Muscle layer of duodenum (tissue), 2 donors: ENCODE results near the gene USP1.

Source experiments
- H3K27ac ChIP-seq: one replicate; pipeline ENCODE4 v1.7.0; 2013; ENCODE audit warnings: mild to moderate bottlenecking, low read length
- H3K27me3 ChIP-seq: one replicate; pipeline ENCODE4 v1.7.0; 2013; ENCODE audit warnings: low read depth, mild to moderate bottlenecking, control low read depth, low read length
- H3K36me3 ChIP-seq, 2 donors: one replicate each; pipeline ENCODE4 v1.7.0; 2013; ENCODE audit warnings: low read length in 2 of 2, control low read depth in 1 of 2, mild to moderate bottlenecking in 1 of 2; ENCODE audit not compliant: insufficient read depth in 2 of 2, control insufficient read depth in 1 of 2
- H3K4me1 ChIP-seq, 2 donors: one replicate each; pipeline ENCODE4 v1.7.0; 2013; ENCODE audit warnings: low read length in 2 of 2, mild to moderate bottlenecking in 2 of 2, control low read depth in 1 of 2, moderate library complexity in 1 of 2; ENCODE audit not compliant: insufficient read depth in 2 of 2, control insufficient read depth in 1 of 2
- H3K4me3 ChIP-seq, 2 donors: one replicate each; pipeline ENCODE4 v1.7.0; 2013; ENCODE audit warnings: low read length in 2 of 2, low read depth in 1 of 2, mild to moderate bottlenecking in 1 of 2
- H3K9me3 ChIP-seq, 2 donors: one replicate each; pipeline ENCODE4 v1.7.0; 2013; ENCODE audit warnings: low read length in 2 of 2, control low read depth in 1 of 2, mild to moderate bottlenecking in 1 of 2; ENCODE audit not compliant: control insufficient read depth in 1 of 2
- donor health status: healthy.

USP1 gene, protein sequence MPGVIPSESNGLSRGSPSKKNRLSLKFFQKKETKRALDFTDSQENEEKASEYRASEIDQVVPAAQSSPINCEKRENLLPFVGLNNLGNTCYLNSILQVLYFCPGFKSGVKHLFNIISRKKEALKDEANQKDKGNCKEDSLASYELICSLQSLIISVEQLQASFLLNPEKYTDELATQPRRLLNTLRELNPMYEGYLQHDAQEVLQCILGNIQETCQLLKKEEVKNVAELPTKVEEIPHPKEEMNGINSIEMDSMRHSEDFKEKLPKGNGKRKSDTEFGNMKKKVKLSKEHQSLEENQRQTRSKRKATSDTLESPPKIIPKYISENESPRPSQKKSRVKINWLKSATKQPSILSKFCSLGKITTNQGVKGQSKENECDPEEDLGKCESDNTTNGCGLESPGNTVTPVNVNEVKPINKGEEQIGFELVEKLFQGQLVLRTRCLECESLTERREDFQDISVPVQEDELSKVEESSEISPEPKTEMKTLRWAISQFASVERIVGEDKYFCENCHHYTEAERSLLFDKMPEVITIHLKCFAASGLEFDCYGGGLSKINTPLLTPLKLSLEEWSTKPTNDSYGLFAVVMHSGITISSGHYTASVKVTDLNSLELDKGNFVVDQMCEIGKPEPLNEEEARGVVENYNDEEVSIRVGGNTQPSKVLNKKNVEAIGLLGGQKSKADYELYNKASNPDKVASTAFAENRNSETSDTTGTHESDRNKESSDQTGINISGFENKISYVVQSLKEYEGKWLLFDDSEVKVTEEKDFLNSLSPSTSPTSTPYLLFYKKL

DNA sequence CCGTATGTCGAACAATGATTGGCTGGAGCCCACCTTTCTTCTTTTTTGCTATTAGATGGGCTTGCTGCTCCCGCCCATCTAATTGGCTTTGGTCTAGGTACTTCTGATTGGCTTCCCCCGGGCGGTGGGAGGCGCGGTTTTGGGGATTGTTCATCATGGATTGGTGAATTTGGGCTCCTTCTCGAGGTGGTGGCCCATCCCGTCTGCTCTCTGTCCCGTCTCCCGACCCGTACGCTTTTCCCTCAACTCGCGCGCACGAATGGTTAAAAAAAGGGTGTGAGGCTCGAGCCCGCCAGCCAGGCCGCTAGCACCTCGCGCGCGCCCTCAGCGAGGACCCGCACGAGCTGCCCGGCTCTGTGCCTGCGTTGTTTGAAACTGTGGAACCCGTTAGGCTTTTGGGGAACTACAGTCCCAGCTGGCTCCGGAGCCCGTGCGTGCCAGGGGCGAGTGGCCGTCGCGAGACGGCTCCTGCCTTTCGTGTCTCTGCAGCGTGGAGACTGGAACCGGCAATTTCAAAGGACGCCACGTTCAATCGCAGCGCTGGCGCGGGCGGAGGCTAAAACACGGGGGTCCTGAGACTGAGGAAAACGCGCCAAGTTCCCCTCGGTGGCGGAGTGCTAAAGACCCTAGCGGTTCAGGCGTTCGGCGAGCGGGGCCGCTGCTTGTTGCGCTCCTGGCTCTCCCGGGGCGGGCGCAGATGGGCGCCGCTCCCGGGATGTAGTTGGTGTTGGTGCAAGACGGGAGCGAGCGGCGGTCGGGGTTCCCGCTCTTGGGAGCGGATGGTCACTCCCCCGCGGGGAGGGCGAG is at the start of gene USP1:
USP1 (plus strand) TSS at position 584 of the 807 bp plus-strand sequence. CDS start 2,819 bp downstream, outside the sequence.
- H3K36me3 ChIP-seq, result peaks cover 5 to 7% of the 10 kb centered on the region in 2 donors
- H3K27me3 ChIP-seq, result no peaks in the 10 kb centered on the region

DNA sequence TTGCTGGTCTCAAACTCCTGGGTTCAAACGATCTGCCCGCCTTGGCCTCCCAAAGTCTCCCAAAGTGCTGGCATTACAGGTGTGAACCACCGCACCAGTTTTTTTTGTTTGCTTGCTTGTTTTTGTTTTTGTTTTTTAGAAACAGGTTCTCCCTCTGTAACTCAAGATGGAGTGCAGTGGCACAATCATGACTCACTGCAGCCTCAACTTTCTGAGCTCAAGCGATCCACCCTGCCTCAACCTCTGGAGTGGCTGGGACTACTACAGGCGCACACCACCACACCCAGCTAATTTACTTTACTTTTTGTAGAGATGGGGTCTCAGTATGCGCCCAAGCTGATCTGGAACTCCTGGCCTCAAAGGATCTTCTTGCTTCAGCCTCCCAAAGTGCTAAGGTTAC is 47.3 kb upstream of the USP1 start:
- H3K27ac ChIP-seq, result no peak overlapping the region
- H3K4me3 ChIP-seq, result no peak overlapping the region
- no peaks in the 10 kb centered on the region for H3K27me3 ChIP-seq
- no peaks in the 10 kb centered on the region for H3K9me3 ChIP-seq
- peaks cover 0 to 6% of the 10 kb centered on the region in 2 donors for H3K4me1 ChIP-seq
- no peaks in the 10 kb centered on the region for H3K36me3 ChIP-seq

More for the DNA sequence above, at the start of gene USP1:
- H3K27ac ChIP-seq, result peak within 1 kb of the TSS; percentile 93
- peaks cover 10 to 13% of the 10 kb centered on the region in 2 donors for H3K4me1 ChIP-seq
- H3K9me3 ChIP-seq, result no peaks in the 10 kb centered on the region
- peak within 1 kb of the TSS; percentile 74 to 91 for H3K4me3 ChIP-seq

DNA sequence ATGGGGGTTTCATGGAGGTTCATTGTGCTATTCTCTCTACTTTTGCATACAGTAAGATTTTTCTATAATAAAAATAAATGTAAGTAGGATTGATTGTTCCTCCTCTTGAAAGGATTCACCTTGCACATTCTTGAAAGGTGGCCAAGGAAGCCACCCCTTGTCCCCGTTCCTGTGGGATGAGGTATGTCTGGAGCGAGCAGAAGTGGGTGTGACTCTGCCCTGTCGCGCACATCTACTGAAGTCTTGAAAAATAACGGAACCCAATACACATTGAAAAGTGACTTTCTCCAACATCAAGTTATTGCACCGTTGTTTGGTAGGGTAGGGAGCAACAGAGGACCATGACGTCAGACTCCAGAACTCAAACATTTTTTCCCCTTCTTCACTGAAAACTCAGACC is 46.8 kb upstream of the USP1 start:
- no peak overlapping the region for H3K4me3 ChIP-seq
- H3K36me3 ChIP-seq, result no peaks in the 10 kb centered on the region
- no peak overlapping the region for H3K27ac ChIP-seq
- H3K4me1 ChIP-seq, result peaks cover 0 to under 1% of the 10 kb centered on the region in 2 donors
- H3K9me3 ChIP-seq, result no peaks in the 10 kb centered on the region
- H3K27me3 ChIP-seq, result no peaks in the 10 kb centered on the region

DNA sequence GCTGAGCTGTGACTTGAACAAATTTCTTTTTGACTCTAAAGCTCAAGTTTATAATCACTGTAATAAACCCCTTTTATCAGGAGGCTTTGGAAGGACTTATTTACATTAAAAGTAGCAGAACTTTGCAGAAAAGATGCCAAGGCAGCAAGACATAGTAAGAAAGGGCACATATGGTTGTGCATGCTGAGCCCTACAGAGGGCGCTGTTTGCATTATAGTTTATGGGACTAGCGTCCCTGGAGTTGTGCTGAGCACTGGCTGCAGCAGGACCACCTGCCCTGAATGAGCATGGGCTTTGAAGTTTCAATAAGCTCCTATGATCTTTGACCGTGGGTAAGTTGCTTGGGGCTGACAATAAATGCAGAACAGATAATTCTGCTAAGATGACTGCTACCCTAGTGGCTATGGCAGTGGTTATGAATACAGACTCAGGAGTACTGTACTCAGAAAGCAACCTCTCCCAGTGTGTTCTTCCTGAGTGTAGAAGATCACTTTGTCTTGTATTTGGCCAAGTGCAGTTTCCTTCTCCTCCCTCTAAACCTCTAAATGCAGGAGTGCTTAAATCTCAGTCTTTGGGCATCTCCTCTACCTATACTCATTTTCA is 45.4 kb upstream of the USP1 start:
- no peak overlapping the region for H3K27ac ChIP-seq
- H3K36me3 ChIP-seq, result no peaks in the 10 kb centered on the region
- no peaks in the 10 kb centered on the region for H3K9me3 ChIP-seq
- H3K4me1 ChIP-seq, result no peaks in the 10 kb centered on the region
- no peak overlapping the region for H3K4me3 ChIP-seq
- H3K27me3 ChIP-seq, result no peaks in the 10 kb centered on the region

DNA sequence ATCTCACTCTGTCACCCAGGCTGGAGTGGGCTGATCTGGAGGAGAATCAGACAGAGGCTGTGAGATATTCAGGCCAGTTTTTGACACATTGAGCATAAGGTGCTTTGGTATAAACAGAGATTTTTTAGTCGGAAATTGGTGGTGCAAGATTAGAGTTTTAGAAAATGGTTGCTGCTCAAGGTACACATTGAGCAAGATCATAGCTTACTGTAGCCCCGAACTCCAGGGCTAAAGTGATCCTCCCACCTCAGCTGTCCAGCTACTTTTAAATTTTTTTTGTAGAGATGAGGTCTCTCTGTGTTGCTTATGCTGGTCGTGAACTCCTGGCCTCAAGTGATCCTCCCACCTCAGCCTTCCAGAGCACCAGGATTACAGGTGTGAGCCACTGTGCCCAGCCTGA is 43.9 kb upstream of the USP1 start:
- no peaks in the 10 kb centered on the region for H3K4me1 ChIP-seq
- H3K4me3 ChIP-seq, result no peak overlapping the region
- H3K27me3 ChIP-seq, result no peaks in the 10 kb centered on the region
- no peak overlapping the region for H3K27ac ChIP-seq
- H3K9me3 ChIP-seq, result no peaks in the 10 kb centered on the region
- H3K36me3 ChIP-seq, result no peaks in the 10 kb centered on the region

DNA sequence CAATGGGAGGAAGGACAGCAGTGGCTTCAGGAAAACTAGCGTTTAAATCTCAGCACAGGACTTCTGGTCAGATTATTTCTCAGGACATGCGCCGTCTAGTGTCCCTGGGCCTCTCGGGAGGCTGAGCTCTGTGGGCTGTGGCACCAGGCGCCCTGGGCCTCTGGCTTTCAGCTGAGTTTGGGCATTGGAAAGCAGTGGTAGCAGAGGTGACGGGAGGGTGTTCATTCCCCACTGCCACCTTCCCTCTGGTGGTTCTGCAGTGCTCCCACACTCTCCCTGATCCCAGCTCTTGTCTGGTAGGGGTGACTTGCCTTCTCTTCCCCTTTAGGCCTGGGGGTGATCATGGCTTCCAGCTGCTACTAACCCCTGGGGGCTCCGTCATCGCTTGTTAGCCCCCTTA is 42.2 kb upstream of the USP1 start:
- Histone ChIP-seq H3K27me3 (no peaks in the 10 kb centered on the region), H3K4me1 (no peaks in the 10 kb centered on the region), H3K4me3 (no peak overlapping the region), H3K36me3 (no peaks in the 10 kb centered on the region), H3K27ac (no peak overlapping the region), H3K9me3 (no peaks in the 10 kb centered on the region)

DNA sequence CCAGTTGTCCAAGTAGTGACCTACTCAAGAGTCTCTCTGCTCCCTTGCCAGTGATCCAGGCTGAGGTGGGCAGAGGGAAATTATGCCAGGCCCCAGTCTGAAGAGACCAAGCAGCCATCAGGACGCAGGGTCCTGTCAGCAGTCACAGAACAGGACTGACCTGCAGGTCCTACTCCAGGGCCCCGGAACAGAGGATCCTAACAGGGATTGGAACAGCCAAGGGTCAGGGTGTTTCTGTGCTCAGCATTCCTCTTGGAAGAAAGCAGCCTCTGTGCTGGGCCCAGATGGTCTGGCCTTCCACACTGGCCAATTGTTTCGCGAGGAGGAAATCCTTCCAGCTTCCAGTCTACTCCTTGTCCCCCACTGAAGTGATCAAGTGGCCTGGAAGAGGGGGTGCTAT is 41.6 kb upstream of the USP1 start:
- no peaks in the 10 kb centered on the region for H3K9me3 ChIP-seq
- no peak overlapping the region for H3K4me3 ChIP-seq
- no peak overlapping the region for H3K27ac ChIP-seq
- H3K27me3 ChIP-seq, result no peaks in the 10 kb centered on the region
- H3K4me1 ChIP-seq, result no peaks in the 10 kb centered on the region
- H3K36me3 ChIP-seq, result no peaks in the 10 kb centered on the region

DNA sequence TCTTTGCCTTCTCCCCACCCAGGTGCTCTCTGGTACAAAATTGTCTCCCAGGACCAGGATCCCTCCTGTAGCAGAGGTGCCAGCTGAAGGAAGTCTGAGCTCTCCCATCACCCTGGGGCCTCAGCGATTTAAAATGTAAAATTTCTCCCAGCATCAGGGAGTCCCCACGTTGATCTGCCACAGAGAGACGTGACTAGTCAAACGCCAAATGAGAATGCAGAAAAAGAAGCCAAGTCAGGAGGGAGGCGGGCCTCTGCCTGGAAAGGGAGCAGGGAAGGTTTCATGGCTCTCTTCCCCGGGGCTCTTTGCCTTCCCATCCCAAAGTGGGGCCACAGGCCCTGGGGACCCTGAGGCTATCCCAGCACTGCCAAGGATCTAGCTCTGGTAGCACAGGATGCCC is 40.0 kb upstream of the USP1 start:
- H3K4me1 ChIP-seq, result no peaks in the 10 kb centered on the region
- H3K4me3 ChIP-seq, result no peak overlapping the region
- no peaks in the 10 kb centered on the region for H3K36me3 ChIP-seq
- H3K27me3 ChIP-seq, result no peaks in the 10 kb centered on the region
- no peak overlapping the region for H3K27ac ChIP-seq
- no peaks in the 10 kb centered on the region for H3K9me3 ChIP-seq

DNA sequence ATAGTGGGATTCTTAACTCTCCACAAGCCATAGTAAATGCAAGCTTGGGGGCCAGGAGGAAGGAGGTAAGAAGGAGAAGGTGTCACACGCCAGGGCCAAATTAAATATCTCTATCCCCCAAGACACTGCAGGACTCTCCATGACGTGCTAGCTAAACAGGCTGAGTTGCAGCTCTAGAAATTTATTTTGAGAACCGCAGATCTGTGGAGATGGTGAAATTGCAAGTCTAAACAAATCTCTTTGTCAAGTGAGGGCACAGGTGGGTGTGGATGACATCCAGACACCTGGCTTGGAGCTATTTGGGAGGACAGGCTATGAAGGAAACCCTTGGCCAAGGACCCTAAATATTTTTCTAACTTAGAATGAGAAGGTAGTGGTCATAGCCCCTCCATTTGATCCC is 39.5 kb upstream of the USP1 start:
- Histone ChIP-seq H3K36me3 (no peaks in the 10 kb centered on the region), H3K9me3 (no peaks in the 10 kb centered on the region), H3K4me3 (no peak overlapping the region), H3K27ac (no peak overlapping the region), H3K27me3 (no peaks in the 10 kb centered on the region), H3K4me1 (no peaks in the 10 kb centered on the region)

DNA sequence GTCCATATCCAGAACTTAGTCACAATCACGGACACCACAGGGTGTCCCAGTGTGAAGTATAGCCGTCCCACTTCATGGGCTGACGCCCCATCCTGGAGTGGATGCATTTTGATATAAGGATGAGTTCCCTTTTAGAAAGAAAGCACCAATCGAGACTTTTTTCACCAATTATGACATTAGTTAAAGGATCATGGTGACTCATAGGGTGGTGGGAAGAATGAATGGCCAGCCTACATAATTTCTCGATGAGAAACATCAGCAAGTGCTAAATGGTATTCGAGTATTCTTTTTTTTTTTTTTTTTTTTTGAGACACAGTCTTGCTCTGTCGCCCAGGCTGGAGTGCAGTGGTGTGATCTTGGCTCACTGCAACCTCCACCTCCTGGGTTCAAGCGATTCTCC is 38.5 kb upstream of the USP1 start:
- Histone ChIP-seq H3K36me3 (no peaks in the 10 kb centered on the region), H3K9me3 (no peaks in the 10 kb centered on the region), H3K4me3 (no peak overlapping the region), H3K4me1 (no peaks in the 10 kb centered on the region), H3K27ac (no peak overlapping the region), H3K27me3 (no peaks in the 10 kb centered on the region)
